Osteocyte (in vitro differentiated cells): ENCODE measurements around the gene PSKH1. TPM values are rescaled to one million over a fixed set of nuclear protein-coding genes. Genes with fewer than 3 reads are reported as not detected.

Experiments used
- DNase-seq: peaks from one replicate; pipeline ENCODE4 v3.0.0; 2021; ENCODE audit warnings: mixed read lengths; ENCODE audit not compliant: unreplicated experiment; ENCODE audit errors: extremely low spot score
- H3K27ac Mint-ChIP-seq: one replicate; pipeline ENCODE4 v1.8.0; 2021; ENCODE audit warnings: mild to moderate bottlenecking, mixed read lengths; ENCODE audit not compliant: unreplicated experiment
- H3K27me3 Mint-ChIP-seq: one replicate; pipeline ENCODE4 v1.8.0; 2021; ENCODE audit warnings: mixed read lengths; ENCODE audit not compliant: unreplicated experiment
- H3K36me3 Mint-ChIP-seq: one replicate; pipeline ENCODE4 v1.8.0; 2021; ENCODE audit warnings: mixed read lengths; ENCODE audit not compliant: unreplicated experiment
- H3K4me1 Mint-ChIP-seq: one replicate; pipeline ENCODE4 v1.8.0; 2021; ENCODE audit warnings: mixed read lengths; ENCODE audit not compliant: unreplicated experiment
- H3K4me3 Mint-ChIP-seq: one replicate; pipeline ENCODE4 v1.8.0; 2021; ENCODE audit warnings: mild to moderate bottlenecking, moderate library complexity, mixed read lengths; ENCODE audit not compliant: unreplicated experiment
- H3K9me3 Mint-ChIP-seq: one replicate; pipeline ENCODE4 v1.8.0; 2021; ENCODE audit warnings: mixed read lengths; ENCODE audit not compliant: unreplicated experiment
- total RNA-seq: library from RNA; stranded (reverse); gene quantifications from 2 replicates; pipeline ENCODE4 v1.2.1, GENCODE V29; 2021
- TF ChIP-seq, protein P1 (sequence below): fragments of 200-600 bp; sonication (generic); IDR thresholded peaks from 2 replicates; pipeline ENCODE4 v1.5.0; 2021; ENCODE audit warnings: antibody characterized with exemption, mild to moderate bottlenecking, moderate library complexity

PSKH1 gene
- total RNA-seq, 1 donor from 2014 or later = 45.5 TPM

GRCh38 chr16:67917852-67918236, 24.8 kb downstream of the PSKH1 start:
- Mint-ChIP-seq H3K27ac (peak overlapping the region; percentile 86), H3K27me3 (no peaks in the 10 kb centered on the region), H3K9me3 (no peaks in the 10 kb centered on the region), H3K36me3 (peaks cover 2% of the 10 kb centered on the region), H3K4me3 (no peak overlapping the region), H3K4me1 (peaks cover 21% of the 10 kb centered on the region)
- no peak for DNase-seq
- TF ChIP-seq, protein P1, sequence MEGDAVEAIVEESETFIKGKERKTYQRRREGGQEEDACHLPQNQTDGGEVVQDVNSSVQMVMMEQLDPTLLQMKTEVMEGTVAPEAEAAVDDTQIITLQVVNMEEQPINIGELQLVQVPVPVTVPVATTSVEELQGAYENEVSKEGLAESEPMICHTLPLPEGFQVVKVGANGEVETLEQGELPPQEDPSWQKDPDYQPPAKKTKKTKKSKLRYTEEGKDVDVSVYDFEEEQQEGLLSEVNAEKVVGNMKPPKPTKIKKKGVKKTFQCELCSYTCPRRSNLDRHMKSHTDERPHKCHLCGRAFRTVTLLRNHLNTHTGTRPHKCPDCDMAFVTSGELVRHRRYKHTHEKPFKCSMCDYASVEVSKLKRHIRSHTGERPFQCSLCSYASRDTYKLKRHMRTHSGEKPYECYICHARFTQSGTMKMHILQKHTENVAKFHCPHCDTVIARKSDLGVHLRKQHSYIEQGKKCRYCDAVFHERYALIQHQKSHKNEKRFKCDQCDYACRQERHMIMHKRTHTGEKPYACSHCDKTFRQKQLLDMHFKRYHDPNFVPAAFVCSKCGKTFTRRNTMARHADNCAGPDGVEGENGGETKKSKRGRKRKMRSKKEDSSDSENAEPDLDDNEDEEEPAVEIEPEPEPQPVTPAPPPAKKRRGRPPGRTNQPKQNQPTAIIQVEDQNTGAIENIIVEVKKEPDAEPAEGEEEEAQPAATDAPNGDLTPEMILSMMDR = no peak

- peaks cover 21% of the 10 kb centered on the region for H3K4me1 Mint-ChIP-seq
- H3K27ac Mint-ChIP-seq = no peak overlapping the region
- TF ChIP-seq, protein P1 = no peak
- no peaks in the 10 kb centered on the region for H3K27me3 Mint-ChIP-seq
- H3K36me3 Mint-ChIP-seq = peaks cover under 1% of the 10 kb centered on the region
- DNase-seq = no peak
- no peaks in the 10 kb centered on the region for H3K9me3 Mint-ChIP-seq
- no peak overlapping the region for H3K4me3 Mint-ChIP-seq
These were observed 26.7 kb downstream of the PSKH1 start for GRCh38 chr16:67919622-67920221.

- no peak for DNase-seq
- H3K36me3 Mint-ChIP-seq = no peaks in the 10 kb centered on the region
- no peak overlapping the region for H3K27ac Mint-ChIP-seq
- H3K4me3 Mint-ChIP-seq = no peak overlapping the region
- TF ChIP-seq, protein P1 = no peak
- peaks cover 19% of the 10 kb centered on the region for H3K4me1 Mint-ChIP-seq
- H3K9me3 Mint-ChIP-seq = no peaks in the 10 kb centered on the region
- H3K27me3 Mint-ChIP-seq = no peaks in the 10 kb centered on the region
These were observed 29.2 kb downstream of the PSKH1 start for GRCh38 chr16:67922221-67922620.

- Mint-ChIP-seq H3K4me3 (no peak overlapping the region), H3K36me3 (no peaks in the 10 kb centered on the region), H3K4me1 (peaks cover 13% of the 10 kb centered on the region), H3K9me3 (no peaks in the 10 kb centered on the region), H3K27me3 (no peaks in the 10 kb centered on the region), H3K27ac (peak overlapping the region; percentile 18)
- DNase-seq = no peak
- TF ChIP-seq, protein P1 = no peak
These were observed 29.7 kb downstream of the PSKH1 start for GRCh38 chr16:67922740-67923139.

- no peaks in the 10 kb centered on the region for H3K9me3 Mint-ChIP-seq
- H3K27ac Mint-ChIP-seq = no peak overlapping the region
- DNase-seq = no peak
- H3K4me1 Mint-ChIP-seq = peaks cover 11% of the 10 kb centered on the region
- TF ChIP-seq, protein P1 = no peak
- peaks cover 2% of the 10 kb centered on the region for H3K36me3 Mint-ChIP-seq
- no peak overlapping the region for H3K4me3 Mint-ChIP-seq
- no peaks in the 10 kb centered on the region for H3K27me3 Mint-ChIP-seq
These were observed 30.5 kb downstream of the PSKH1 start for GRCh38 chr16:67923414-67924116.
